NCI-H524 treated with DMSO at 0.1 percent for 48 hours (cell line): Measurements from ENCODE around the gene NPLOC4.
A peak's percentile ranks its signal among the peaks of the same experiment; 100 is the strongest.

Experiments used
- DNase-seq: peaks from one replicate; lab custom pipeline; 2025; lab: John Stamatoyannopoulos, UW

Gene NPLOC4

GRCh38 chr17:81565231-81565630 lies 71.7 kb downstream of the NPLOC4 start:
- no peak for DNase-seq

- no peak for DNase-seq
Measured at GRCh38 chr17:81564778-81565177, 72.1 kb downstream of the NPLOC4 start.

- no peak for DNase-seq
Measured at GRCh38 chr17:81563861-81564586, 72.9 kb downstream of the NPLOC4 start.

- DNase-seq = no peak
Measured at GRCh38 chr17:81561494-81561885, 75.4 kb downstream of the NPLOC4 start.

GRCh38 chr17:81558941-81559806 lies 77.7 kb downstream of the NPLOC4 start:
- DNase-seq = no peak

GRCh38 chr17:81558115-81558468 lies 78.8 kb downstream of the NPLOC4 start:
- no peak for DNase-seq

GRCh38 chr17:81557276-81558114 lies 79.4 kb downstream of the NPLOC4 start:
- no peak for DNase-seq

GRCh38 chr17:81556863-81557262 lies 80.0 kb downstream of the NPLOC4 start:
- DNase-seq = no peak

GRCh38 chr17:81556175-81556691 lies 80.7 kb downstream of the NPLOC4 start:
- no peak for DNase-seq

GRCh38 chr17:81553616-81554181 lies 83.2 kb downstream of the NPLOC4 start:
- no peak for DNase-seq

- DNase-seq = peak; percentile 49
Measured at GRCh38 chr17:81553018-81553615, 83.8 kb downstream of the NPLOC4 start.

- no peak for DNase-seq
Measured at GRCh38 chr17:81552244-81553017, 84.5 kb downstream of the NPLOC4 start, which contains the start of gene FAAP100. TSS of gene FAAP100 (minus strand) at chr17:81552353. CDS start at chr17:81552330, 23 bp downstream.

- DNase-seq = no peak
Measured at GRCh38 chr17:81551458-81552243, 85.3 kb downstream of the NPLOC4 start.

- no peak for DNase-seq
Measured at GRCh38 chr17:81550830-81551457, 86.0 kb downstream of the NPLOC4 start.

GRCh38 chr17:81550285-81550684 lies 86.6 kb downstream of the NPLOC4 start:
- DNase-seq = no peak

GRCh38 chr17:81549826-81550225 lies 87.1 kb downstream of the NPLOC4 start:
- DNase-seq = no peak

GRCh38 chr17:81549031-81549557 lies 87.8 kb downstream of the NPLOC4 start:
- no peak for DNase-seq

- DNase-seq = no peak
Measured at GRCh38 chr17:81547614-81547982, 89.3 kb downstream of the NPLOC4 start.
